HG03135 (cell line): Measurements from ENCODE around the gene TARDBP.
"Not testable (repeated sequence)": the region's sequence is repeated elsewhere in the genome, so short reads cannot be mapped to it uniquely, and the experiment has no call there.

ENCODE experiments used
- ATAC-seq: cut with Tn5 transposase; IDR thresholded peaks from one replicate; pipeline ENCODE4 v1.9.1; 2021; ENCODE audit warnings: mild to moderate bottlenecking, moderate library complexity; ENCODE audit not compliant: unreplicated experiment

TARDBP gene

GRCh38 chr1:11042065-11042464, 29.6 kb downstream of the TARDBP start:
- ATAC-seq: no peak

DNA sequence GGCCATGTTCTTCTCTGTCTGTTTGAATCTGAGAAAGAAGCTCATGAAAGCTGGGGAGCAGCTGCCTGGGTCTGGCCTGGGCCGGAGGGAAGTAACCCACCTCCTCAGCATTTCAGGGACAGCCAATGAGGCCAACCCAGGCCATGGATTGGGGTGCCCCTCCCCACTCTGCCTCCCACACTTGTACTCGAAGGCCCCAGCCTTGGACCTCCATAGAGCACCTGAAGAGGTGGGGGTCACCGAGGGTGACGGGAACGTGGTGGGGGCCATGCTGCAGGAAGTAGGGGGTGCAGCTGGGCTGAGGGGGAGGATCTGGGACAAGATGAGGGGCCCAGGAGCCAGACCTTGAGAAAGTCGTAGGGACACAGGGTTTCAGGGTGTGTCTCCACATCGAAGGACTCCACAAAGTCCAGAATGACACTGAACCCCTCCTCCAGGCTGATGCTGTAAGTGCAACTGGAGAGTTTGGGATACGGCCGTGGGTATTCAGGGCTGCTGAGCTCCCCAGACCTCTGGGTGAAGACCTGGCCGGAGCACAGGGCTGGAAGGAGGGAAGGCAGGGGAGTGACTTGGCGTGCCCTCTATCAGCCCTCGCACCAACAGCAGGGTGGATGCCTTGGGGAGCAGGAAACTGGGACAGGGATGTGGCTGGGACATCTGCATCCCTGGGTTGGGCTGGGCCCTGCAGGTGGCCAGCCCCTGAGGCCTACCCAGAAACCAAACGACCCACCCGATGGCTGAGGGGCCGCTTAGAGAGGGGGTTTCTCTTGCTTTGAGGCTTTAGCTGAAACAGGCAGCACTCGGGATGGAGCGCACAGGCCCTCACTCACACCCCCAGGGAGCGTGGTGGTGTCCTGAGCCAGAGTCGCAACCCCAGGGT, 30.8 kb downstream of the TARDBP start:
- ATAC-seq: no peak

DNA sequence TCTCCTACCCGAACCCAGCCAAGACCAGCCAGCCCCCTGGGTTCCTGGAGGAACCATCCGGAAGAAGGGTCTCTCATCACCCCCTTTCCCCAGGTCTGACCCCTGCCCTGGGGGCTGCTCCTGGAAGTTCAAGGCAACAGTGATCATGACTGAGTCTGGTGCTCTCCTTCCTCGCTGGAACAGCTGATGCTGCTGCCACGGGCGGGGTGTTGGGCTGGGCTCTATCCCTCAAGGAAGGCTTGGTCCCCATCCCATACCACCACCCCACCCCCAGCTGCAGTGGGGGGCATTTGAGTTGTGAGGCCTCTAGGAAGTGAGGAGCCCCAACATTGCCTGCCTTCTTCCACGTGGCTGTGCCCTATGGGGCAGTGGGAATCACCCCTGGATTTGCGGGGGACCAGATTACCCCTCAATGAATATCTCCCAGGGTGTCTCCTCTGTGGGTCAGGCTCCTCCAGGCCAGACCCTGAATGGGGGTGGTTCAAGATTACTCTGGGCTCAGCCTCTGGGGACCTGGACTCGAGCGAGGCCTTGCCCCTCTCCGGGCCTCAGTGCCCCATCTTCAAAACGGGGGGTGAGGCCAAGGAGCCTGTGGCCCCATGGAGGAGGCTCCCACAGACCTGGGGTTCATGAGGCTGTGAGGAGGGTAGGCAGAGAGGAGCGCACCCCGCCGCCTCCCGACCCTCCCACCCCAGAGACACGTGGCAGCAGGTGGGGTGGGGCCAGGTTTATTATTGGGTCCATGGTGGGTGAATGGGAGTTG, 31.8 kb downstream of the TARDBP start:
- ATAC-seq: no peak

DNA sequence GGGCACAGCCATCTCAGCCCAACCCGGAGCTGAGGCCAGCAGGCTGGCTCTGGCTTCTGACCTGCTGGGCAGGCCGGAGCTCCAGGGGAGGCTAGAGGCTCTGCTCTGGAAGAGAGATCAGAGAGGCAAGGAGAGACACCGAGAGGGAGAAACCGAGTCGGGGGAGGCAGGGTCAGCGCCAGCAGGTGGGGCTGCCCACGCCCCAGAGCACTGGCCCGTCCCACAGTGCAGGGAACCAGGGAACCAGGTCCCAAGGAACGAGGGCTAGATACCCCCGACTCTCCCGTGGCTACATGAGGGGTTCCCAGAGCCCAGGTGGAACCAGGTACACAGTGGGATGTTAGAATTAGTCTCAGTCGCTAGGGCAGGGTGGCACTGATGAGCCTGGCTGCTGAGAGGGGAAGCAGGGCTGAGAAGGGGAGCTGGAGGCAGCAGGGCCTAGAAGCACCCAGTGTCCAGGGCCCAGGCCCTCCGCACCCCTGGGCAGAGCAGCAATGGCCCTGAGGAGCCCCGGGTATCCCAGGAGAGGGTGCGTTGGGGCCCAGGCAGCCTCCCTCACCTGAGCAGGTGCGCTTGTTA, 32.5 kb downstream of the TARDBP start:
- no peak for ATAC-seq

GRCh38 chr1:11045428-11046269, 33.2 kb downstream of the TARDBP start:
- ATAC-seq: no peak

GRCh38 chr1:11046270-11046566, 33.8 kb downstream of the TARDBP start:
- no peak for ATAC-seq

DNA sequence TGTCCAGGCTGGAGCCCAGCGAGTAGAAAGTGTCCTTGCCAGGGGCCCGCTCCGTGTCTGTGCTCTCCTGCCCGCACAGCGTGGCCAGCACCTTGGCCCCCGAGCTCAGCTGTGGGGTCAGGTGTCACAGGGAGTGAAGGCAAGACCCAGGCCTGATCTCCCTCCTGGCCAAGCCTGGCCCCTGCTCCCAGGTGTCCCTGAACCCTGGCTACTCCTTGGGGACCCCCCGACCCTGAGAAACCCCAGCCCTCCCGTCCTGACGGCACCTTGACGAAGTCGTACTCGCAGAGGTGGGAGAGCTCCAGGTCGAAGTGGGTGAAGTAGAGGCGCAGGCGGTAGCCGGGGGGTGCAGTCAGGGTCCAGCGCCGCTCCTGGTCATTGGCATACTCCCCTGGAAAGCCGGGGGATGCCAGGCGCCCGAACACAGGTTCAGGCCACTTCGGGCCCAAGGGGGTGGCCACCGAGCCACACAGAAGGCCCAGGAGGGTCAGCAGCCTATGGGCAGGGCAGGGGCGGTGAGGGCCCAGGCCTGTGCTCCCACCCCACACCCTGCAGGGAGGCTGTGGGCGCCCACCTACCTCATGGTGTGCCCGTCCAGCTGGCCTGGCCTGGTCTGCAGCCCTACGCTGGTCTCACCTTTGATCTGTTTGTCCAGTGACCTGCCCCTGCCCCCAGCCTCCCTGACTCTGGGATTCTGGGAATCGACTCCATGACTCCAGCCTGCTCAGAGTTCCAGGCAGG, 34.3 kb downstream of the TARDBP start, which contains the start of gene MASP2:
Gene MASP2 (minus strand): TSS at position 615 of the 741 bp plus-strand sequence. CDS start 32 bp downstream, at position 583.
- no peak for ATAC-seq

- not testable (repeated sequence) for ATAC-seq
These were observed 38.7 kb downstream of the TARDBP start for GRCh38 chr1:11051121-11051520.

- ATAC-seq: no peak
These were observed 39.5 kb downstream of the TARDBP start for GRCh38 chr1:11051781-11052511.

GRCh38 chr1:11052839-11053757, 40.6 kb downstream of the TARDBP start:
- no peak for ATAC-seq

GRCh38 chr1:11053758-11054137, 41.3 kb downstream of the TARDBP start:
- no peak for ATAC-seq

DNA sequence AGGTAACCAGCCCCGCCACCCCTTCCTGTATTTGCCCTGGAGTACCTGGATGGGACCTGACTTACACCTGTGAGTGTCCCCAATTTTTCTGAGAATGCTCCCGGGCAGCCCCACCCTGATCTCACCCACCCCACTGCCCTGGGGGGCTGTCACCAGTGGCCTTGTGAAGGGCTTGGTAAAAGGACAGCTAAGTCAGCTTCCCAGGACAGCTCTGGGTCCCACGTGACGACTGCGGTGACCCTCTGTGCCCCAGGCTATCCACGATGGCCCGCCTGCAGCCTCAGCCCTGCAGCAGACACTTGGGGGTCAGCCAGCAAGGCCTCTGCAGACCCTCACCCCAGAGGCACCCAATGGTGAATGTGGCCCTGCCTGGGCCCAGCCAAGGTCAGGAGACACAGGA, 41.7 kb downstream of the TARDBP start:
- no peak for ATAC-seq

- ATAC-seq: no peak
These were observed 42.2 kb downstream of the TARDBP start for GRCh38 chr1:11054666-11055065.

- no peak for ATAC-seq
These were observed 43.2 kb downstream of the TARDBP start for GRCh38 chr1:11055676-11056075.

DNA sequence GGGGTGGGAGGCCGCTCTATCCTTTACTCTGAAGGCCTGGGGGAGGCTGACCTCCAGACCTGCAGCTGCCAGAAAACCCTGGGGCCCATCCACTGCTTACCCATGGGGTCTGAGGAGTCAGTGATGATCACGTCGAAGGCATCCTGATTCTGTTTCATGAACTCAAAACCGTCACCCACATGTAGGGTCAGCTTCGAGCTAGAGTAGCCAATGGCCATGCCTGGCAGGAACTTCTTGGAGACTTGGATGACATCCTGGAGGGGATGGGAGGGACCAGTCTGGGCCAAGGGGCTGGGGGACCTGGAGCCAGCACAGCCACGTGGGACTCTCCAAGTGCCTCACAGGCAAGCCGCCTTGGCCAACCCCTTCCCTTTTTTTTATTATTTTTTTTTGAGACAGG, 44.0 kb downstream of the TARDBP start:
- ATAC-seq: no peak

GRCh38 chr1:11057477-11057876, 45.0 kb downstream of the TARDBP start:
- no peak for ATAC-seq

GRCh38 chr1:11058026-11058425, 45.6 kb downstream of the TARDBP start:
- ATAC-seq: no peak

DNA sequence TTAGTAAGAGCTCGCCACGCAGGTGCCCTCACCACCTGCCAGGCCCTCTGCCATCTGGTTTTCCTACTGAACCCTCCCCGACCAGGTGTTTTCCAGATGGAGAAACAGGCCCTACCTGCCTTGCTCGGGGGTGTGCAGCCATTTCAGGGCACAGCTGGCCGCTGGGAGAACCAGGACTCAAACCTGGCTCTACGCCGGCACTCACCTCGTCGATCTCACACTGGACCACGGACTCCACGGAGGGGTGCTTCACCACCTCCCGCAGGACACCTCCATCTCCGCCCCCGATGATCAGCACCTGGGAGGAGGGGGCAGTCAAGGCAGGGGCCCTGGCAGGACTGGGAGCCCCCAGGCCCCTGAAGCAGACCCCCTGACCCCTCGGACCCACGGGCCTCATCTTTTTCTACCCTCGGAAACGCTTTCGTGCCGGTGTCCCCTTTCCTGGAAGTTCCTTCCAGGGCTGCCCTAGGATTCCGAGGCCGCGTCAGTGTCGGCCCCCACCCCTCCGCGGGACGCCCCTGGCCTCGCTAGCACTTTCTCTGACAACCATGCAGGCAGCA, 46.2 kb downstream of the TARDBP start:
- no peak for ATAC-seq
